HepG2 (cell line): ENCODE measurements around the gene MALRD1. TPM values are rescaled to one million over a fixed set of nuclear protein-coding genes. Genes with fewer than 3 reads are reported as not detected.

Experiments used
- ATAC-seq: fragments of 200-7000 bp; cut with Tn5 transposase; 3 replicates; pipeline ENCODE4 v1.9.1; 2020; ENCODE audit warnings: mild to moderate bottlenecking, moderate library complexity
- BruUV-seq: library from RNA; stranded (reverse); fragments of 400-500 nt; replicated peaks from 2 replicates; lab custom pipeline; 2021; lab: Mats Ljungman, UMichigan
- CTCF ChIA-PET: fragments of 300-600 bp; formaldehyde crosslinking; extraction: SDS; loops from one replicate; lab custom pipeline; 2021; ENCODE audit warnings: low total read pairs, inconsistent platforms, low intra/inter-chr PET ratio; lab: Yijun Ruan, JAX
- POLR2A ChIA-PET: fragments of 350-600 bp; sonication (Branson Sonifier 250); formaldehyde crosslinking; loops from one replicate; lab custom pipeline; 2020; ENCODE audit warnings: antibody characterized with exemption, inconsistent platforms; lab: Yijun Ruan, JAX
- DNase-seq: peaks from one replicate; pipeline ENCODE4 v3.0.0-alpha.2; 2015; ENCODE audit warnings: low spot score
- FAIRE-seq: peaks from 3 replicates; lab custom pipeline; 2011; peaks lifted over from hg19 to GRCh38; lab: Jason Lieb, UNC
- H2AFZ ChIP-seq: one replicate; pipeline ENCODE4 v1.6.1; 2011; ENCODE audit warnings: low read length, inconsistent platforms
- H3K27ac ChIP-seq: fragments of 300-600 bp; 3 replicates; pipeline ENCODE4 v1.8.0; 2011; ENCODE audit warnings: mixed run types, mild to moderate bottlenecking, mixed read lengths, low read length, inconsistent platforms; ENCODE audit not compliant: insufficient read depth; ENCODE audit errors: extremely low read length
- H3K27me3 ChIP-seq, 2 experiments: fragments of 200-600 bp in 1 of 2; 2 replicates in 1 of 2; 3 replicates in 1 of 2; pipeline versions ENCODE4 v1.6.0 to v1.8.0; 2011; ENCODE audit warnings: low read length in 2 of 2, mild to moderate bottlenecking in 2 of 2, moderate library complexity in 2 of 2, inconsistent platforms in 1 of 2; ENCODE audit not compliant: insufficient read depth in 2 of 2, control insufficient read depth in 1 of 2
- H3K36me3 ChIP-seq, 2 experiments: fragments of 200-600 bp in 1 of 2; replicated peaks in 1 of 2; 2 replicates in 1 of 2; 3 replicates in 1 of 2; pipeline versions ENCODE4 v1.5.1 to v1.8.0; 2011; ENCODE audit warnings: low read length in 2 of 2, inconsistent platforms in 1 of 2; ENCODE audit not compliant: insufficient read depth in 2 of 2, control insufficient read depth in 1 of 2
- H3K4me1 ChIP-seq: 2 replicates; pipeline ENCODE4 v1.5.1; 2012; ENCODE audit warnings: low read length, inconsistent platforms; ENCODE audit not compliant: insufficient read depth
- H3K4me2 ChIP-seq: 2 replicates; pipeline ENCODE4 v1.6.0; 2011; ENCODE audit warnings: low read depth, low read length, inconsistent platforms
- H3K4me3 ChIP-seq, 3 experiments: fragments of 200-600 bp in 1 of 3; sonication (generic), shearing (Covaris generic) in 1 of 3; replicated peaks in 1 of 3; 2 replicates each; pipeline ENCODE4 v1.5.1; 2011 to 2016; ENCODE audit warnings: low read length in 3 of 3, inconsistent platforms in 2 of 3, low read depth in 2 of 3, mild to moderate bottlenecking in 2 of 3, control low read depth in 1 of 3, mixed read lengths in 1 of 3; ENCODE audit not compliant: insufficient read depth in 1 of 3
- H3K79me2 ChIP-seq: one replicate; pipeline ENCODE4 v1.6.1; 2011; ENCODE audit warnings: low read length, inconsistent platforms; ENCODE audit not compliant: insufficient read depth
- H3K9ac ChIP-seq: 2 replicates; pipeline ENCODE4 v1.6.0; 2011; ENCODE audit warnings: mild to moderate bottlenecking, low read depth, low read length, inconsistent platforms; ENCODE audit not compliant: insufficient read depth
- H3K9me3 ChIP-seq: 2 replicates; pipeline ENCODE4 v1.5.1; 2012; ENCODE audit warnings: mild to moderate bottlenecking, low read length
- H4K20me1 ChIP-seq: 2 replicates; pipeline ENCODE4 v1.6.0; 2011; ENCODE audit warnings: inconsistent platforms, mild to moderate bottlenecking, low read length, moderate library complexity; ENCODE audit not compliant: insufficient read depth
- ARNT ChIP-seq: fragments of 450-650 bp; IDR thresholded peaks from 2 replicates; pipeline ENCODE4 v1.6.1; 2017
- CEBPG ChIP-seq: IDR thresholded peaks from 2 replicates; pipeline ENCODE4 v1.6.1; 2016
- CENPT ChIP-seq: sonication (generic); formaldehyde crosslinking; IDR thresholded peaks from 2 replicates; pipeline ENCODE4 v1.8.0; 2022; ENCODE audit warnings: low read depth, mild to moderate bottlenecking, moderate library complexity, missing genetic modification reagents
- FOXK2 ChIP-seq: fragments of 450-650 bp; IDR thresholded peaks from 2 replicates; pipeline ENCODE4 v1.6.1; 2016
- GABPB1 ChIP-seq: IDR thresholded peaks from 2 replicates; pipeline ENCODE4 v1.6.1; 2016; ENCODE audit warnings: mild to moderate bottlenecking, missing genetic modification reagents, moderate library complexity, missing compliant biosample characterization
- HDAC2 ChIP-seq: sonication (generic); formaldehyde crosslinking; IDR thresholded peaks from 2 replicates; pipeline ENCODE4 v1.4.0; 2020; ENCODE audit warnings: missing genetic modification reagents
- LCORL ChIP-seq, 2 experiments: fragments of 450-650 bp in 1 of 2; sonication (generic) in 1 of 2; formaldehyde crosslinking in 1 of 2; IDR thresholded peaks; 2 replicates each; pipeline versions ENCODE4 v1.5.0 to v1.6.1; 2017 to 2020; ENCODE audit warnings: antibody characterized with exemption in 1 of 2, missing genetic modification reagents in 1 of 2
- MEF2D ChIP-seq: sonication (generic); formaldehyde crosslinking; IDR thresholded peaks from 2 replicates; pipeline ENCODE4 v1.5.1; 2020; ENCODE audit warnings: mild to moderate bottlenecking, missing genetic modification reagents
- NBN ChIP-seq: fragments of 450-650 bp; conservative IDR thresholded peaks from 2 replicates; pipeline ENCODE4 v1.6.1; 2017
- NR1H2 ChIP-seq: sonication (generic); formaldehyde crosslinking; IDR thresholded peaks from 2 replicates; pipeline ENCODE4 v1.8.1; 2022; ENCODE audit warnings: low read depth, missing genetic modification reagents, borderline replicate concordance
- REL ChIP-seq: sonication (generic); formaldehyde crosslinking; conservative IDR thresholded peaks from 2 replicates; pipeline ENCODE4 v1.8.0; 2022; ENCODE audit warnings: mild to moderate bottlenecking, missing genetic modification reagents, moderate library complexity
- RFX5 ChIP-seq: IDR thresholded peaks from 2 replicates; pipeline ENCODE4 v1.6.1; 2011; ENCODE audit warnings: low read depth, low read length, improper control_type of control experiment
- SOX6 ChIP-seq, 2 experiments: fragments of 450-650 bp in 1 of 2; sonication (generic) in 1 of 2; formaldehyde crosslinking in 1 of 2; IDR thresholded peaks; 2 replicates each; pipeline versions ENCODE4 v1.4.0 to v1.6.1; 2017 to 2020; ENCODE audit warnings: antibody characterized with exemption in 1 of 2, mild to moderate bottlenecking in 1 of 2, missing genetic modification reagents in 1 of 2
- ZNF329 ChIP-seq: sonication (generic); formaldehyde crosslinking; IDR thresholded peaks from 2 replicates; pipeline ENCODE4 v1.9.0; 2021; ENCODE audit warnings: low read depth, mild to moderate bottlenecking, missing genetic modification reagents
- ZNF552 ChIP-seq: sonication (generic); formaldehyde crosslinking; IDR thresholded peaks from 2 replicates; pipeline ENCODE4 v1.9.0; 2022; ENCODE audit warnings: missing genetic modification reagents, mild to moderate bottlenecking, borderline replicate concordance
- ZNF674 ChIP-seq: sonication (generic); formaldehyde crosslinking; IDR thresholded peaks from 2 replicates; pipeline ENCODE4 v1.5.0; 2020; ENCODE audit warnings: low read depth, mild to moderate bottlenecking, missing genetic modification reagents
- ZNF781 ChIP-seq: sonication (generic); formaldehyde crosslinking; IDR thresholded peaks from 2 replicates; pipeline ENCODE4 v1.5.1; 2020; ENCODE audit warnings: borderline replicate concordance, mild to moderate bottlenecking, missing genetic modification reagents; ENCODE audit errors: not compliant biosample characterization
- WGBS: methylation state at CpG from one replicate; pipeline ENCODE4 v1.1.6; 2017; ENCODE audit warnings: low lambda C conversion rate; 5-methylcytosine and 5-hydroxymethylcytosine counted together
- in situ Hi-C: cut with HindIII; loops from 2 replicates; pipeline ENCODE4 v1.10.0; 2017; ENCODE audit warnings: low pct_unique_long_range_greater_than_20kb; ENCODE audit not compliant: extremely low pct_ligation_motif_present
- intact Hi-C: fragments of 100-400 bp; cut with micrococcal nuclease; formaldehyde crosslinking; loops from one replicate; pipeline ENCODE4 v1.10.0; 2022; ENCODE audit not compliant: unreplicated experiment
- polyA plus RNA-seq, 8 experiments: library from polyadenylated mRNA; depleted of rRNA in 3 of 8; stranded (reverse) in 7 of 8; unstranded in 1 of 8; fragments of >200 nt; fragmentation: Illumina TruSeq in 4 of 8; extraction: Trizol in 4 of 8; gene quantifications; 2 replicates each; pipeline versions ENCODE4 v1.2.1 to v1.2.3, GENCODE V29; 2011 to 2016; ENCODE audit warnings: low read depth in 4 of 8, missing spikeins in 1 of 8, mixed read lengths in 1 of 8; ENCODE audit not compliant: insufficient read depth in 1 of 8
- total RNA-seq, 5 experiments: library from RNA; depleted of rRNA; stranded (reverse); fragments of >200 nt; fragmentation: Illumina TruSeq; extraction: Trizol; gene quantifications; 2 replicates each; pipeline ENCODE4 v1.2.3, GENCODE V29; 2016; ENCODE audit warnings: low read depth in 1 of 5
- TF ChIP-seq, protein P1 (sequence below): fragments of 450-650 bp; IDR thresholded peaks from 2 replicates; pipeline ENCODE4 v1.6.1; 2017; ENCODE audit warnings: mild to moderate bottlenecking

Gene MALRD1
- total and polyA plus RNA-seq, 2 of the 13 experiments (the other 11 are each of a cell fraction or from before 2014, with no cell fraction given), result 5.7 to 15.4 TPM

DNA sequence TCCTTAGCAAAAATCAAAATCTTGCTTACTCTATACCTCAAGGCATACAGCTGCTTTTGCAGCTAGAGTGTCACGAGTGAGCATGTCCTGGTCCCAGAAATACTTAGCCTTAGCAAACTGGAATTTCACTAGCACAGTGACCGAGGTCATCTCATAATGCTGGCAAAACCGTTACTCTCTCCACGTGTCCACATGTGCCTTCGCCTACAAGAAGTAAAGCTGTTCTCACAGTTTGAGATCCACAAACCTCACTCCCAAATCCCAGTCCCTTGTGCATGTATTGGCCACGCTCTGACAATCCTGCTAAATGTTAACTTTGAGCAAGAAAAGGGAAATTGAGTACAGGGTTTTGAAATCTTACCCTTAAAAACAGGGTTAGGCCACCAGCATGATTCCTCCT is 656.6 kb downstream of the MALRD1 start:
- in situ Hi-C loops, result no loop called here
- intact Hi-C loops, result no loop called here
- H3K9me3 ChIP-seq, result 0 out of 2 replicates have a peak, but pooled peaks cover 8% of the 10 kb centered on the region
- TF ChIP-seq CEBPG (CRISPR knock-in tag) (no peak), ZNF674 (CRISPR knock-in tag) (no peak), MEF2D (CRISPR knock-in tag) (no peak), CENPT (CRISPR knock-in tag) (no peak), ARNT (no peak), NR1H2 (CRISPR knock-in tag) (no peak), REL (no peak), ZNF552 (CRISPR knock-in tag) (no peak), ZNF781 (no peak), RFX5 (no peak)
- no peak for FAIRE-seq
- no TSS peak for BruUV-seq
- H3K79me2 ChIP-seq, result no peaks in the 10 kb centered on the region
- POLR2A ChIA-PET, result no interaction called here
- H3K4me3 ChIP-seq, result no peak overlapping the region
- ATAC-seq, result no peak
- 60% methylated on average over 6 of the region's 6 CpGs for WGBS
- no peak for DNase-seq
- no peak overlapping the region for H3K27ac ChIP-seq
- H3K27me3 ChIP-seq, result no peaks in the 10 kb centered on the region
- H3K4me2 ChIP-seq, result no peak overlapping the region
- H3K36me3 ChIP-seq, result no peaks in the 10 kb centered on the region
- H2AFZ ChIP-seq, result no peak overlapping the region
- H4K20me1 ChIP-seq, result no peaks in the 10 kb centered on the region
- CTCF ChIA-PET, result no interaction called here
- no peaks in the 10 kb centered on the region for H3K4me1 ChIP-seq
- H3K9ac ChIP-seq, result no peak overlapping the region

DNA sequence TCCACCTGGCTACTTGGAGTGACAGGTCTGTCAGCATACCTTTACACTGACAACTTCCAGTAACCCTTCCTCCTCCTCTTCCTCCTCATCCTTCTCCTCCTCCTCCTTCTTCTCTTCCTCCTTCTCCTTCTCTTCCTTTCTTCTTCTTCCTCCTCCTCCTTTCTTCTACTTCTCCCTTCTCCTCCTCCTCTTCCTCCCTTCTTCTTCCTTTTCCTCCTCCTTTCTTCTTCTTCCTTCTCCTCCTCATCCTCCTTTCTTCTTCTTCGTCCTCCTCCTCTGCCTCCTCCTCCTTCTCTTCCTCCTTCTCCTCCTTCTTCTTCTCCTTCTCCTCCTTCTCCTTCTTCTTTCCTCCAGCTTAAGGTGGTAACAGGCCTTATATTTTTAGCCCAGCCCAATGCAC is 658.3 kb downstream of the MALRD1 start:
- Histone ChIP-seq H3K4me2 (no peak overlapping the region), H3K9me3 (peaks cover 24% of the 10 kb centered on the region), H3K27ac (no peak overlapping the region), H3K27me3 (no peaks in the 10 kb centered on the region), H3K4me3 (no peak overlapping the region), H3K79me2 (no peaks in the 10 kb centered on the region), H3K36me3 (no peaks in the 10 kb centered on the region), H2AFZ (no peak overlapping the region), H4K20me1 (no peaks in the 10 kb centered on the region), H3K9ac (no peak overlapping the region), H3K4me1 (no peaks in the 10 kb centered on the region)
- POLR2A ChIA-PET, result no interaction called here
- 28% methylated on average over 1 of the region's 1 CpG for WGBS
- BruUV-seq, result no TSS peak
- intact Hi-C loops (no loop called here), in situ Hi-C loops (no loop called here)
- FAIRE-seq (no peak), DNase-seq (no peak), ATAC-seq (no peak)
- CTCF ChIA-PET, result no interaction called here
- TF ChIP-seq GABPB1 (CRISPR knock-in tag), result no peak
- TF ChIP-seq SOX6 (IDR thresholded peaks at IDR 0.05), result 0 out of 2 replicates have a peak, but pooled peaks have one; percentile 77
- no peak for TF ChIP-seq SOX6 (CRISPR knock-in tag; IDR thresholded peaks at IDR 0.05)
- TF ChIP-seq HDAC2, result no peak
- TF ChIP-seq LCORL (IDR thresholded peaks at IDR 0.05), result 0 out of 2 replicates have a peak, but pooled peaks have one; percentile 5
- TF ChIP-seq LCORL (CRISPR knock-in tag; IDR thresholded peaks at IDR 0.05), result no peak
- TF ChIP-seq, protein P1, sequence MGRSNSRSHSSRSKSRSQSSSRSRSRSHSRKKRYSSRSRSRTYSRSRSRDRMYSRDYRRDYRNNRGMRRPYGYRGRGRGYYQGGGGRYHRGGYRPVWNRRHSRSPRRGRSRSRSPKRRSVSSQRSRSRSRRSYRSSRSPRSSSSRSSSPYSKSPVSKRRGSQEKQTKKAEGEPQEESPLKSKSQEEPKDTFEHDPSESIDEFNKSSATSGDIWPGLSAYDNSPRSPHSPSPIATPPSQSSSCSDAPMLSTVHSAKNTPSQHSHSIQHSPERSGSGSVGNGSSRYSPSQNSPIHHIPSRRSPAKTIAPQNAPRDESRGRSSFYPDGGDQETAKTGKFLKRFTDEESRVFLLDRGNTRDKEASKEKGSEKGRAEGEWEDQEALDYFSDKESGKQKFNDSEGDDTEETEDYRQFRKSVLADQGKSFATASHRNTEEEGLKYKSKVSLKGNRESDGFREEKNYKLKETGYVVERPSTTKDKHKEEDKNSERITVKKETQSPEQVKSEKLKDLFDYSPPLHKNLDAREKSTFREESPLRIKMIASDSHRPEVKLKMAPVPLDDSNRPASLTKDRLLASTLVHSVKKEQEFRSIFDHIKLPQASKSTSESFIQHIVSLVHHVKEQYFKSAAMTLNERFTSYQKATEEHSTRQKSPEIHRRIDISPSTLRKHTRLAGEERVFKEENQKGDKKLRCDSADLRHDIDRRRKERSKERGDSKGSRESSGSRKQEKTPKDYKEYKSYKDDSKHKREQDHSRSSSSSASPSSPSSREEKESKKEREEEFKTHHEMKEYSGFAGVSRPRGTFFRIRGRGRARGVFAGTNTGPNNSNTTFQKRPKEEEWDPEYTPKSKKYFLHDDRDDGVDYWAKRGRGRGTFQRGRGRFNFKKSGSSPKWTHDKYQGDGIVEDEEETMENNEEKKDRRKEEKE, result no peak
- no peak for TF ChIP-seq ZNF329 (CRISPR knock-in tag)
- TF ChIP-seq FOXK2, result 0 out of 2 replicates have a peak, but pooled peaks have one; percentile 18
- TF ChIP-seq NBN, result peak; percentile 71; the same call in 1 of the 2 replicates
